HG02943 (cell line): ENCODE results near the gene MSANTD3.

ENCODE experiments used
- ATAC-seq: cut with Tn5 transposase; IDR thresholded peaks from one replicate; pipeline ENCODE4 v1.9.1; 2021; ENCODE audit warnings: mild to moderate bottlenecking, low read depth, moderate library complexity; ENCODE audit not compliant: unreplicated experiment

Gene MSANTD3

DNA sequence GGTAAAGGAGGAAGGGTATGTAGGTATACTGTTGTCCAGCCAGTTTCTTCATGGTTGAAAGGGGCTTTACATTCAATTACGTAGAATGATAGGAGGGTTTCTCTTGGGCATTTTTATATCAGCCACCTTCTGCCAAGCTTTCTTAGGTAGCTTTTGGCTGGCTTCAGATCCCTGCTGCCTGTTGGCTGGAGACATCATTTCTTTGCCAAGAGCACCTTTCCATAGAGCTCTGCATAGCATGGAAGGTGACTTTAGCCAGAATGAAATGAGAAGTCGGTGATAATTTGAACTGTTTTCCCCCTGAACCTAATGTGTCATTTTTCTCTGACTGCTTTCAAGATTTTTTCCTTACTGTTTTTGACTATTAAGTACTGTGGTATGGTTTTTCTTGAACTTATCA, 72.9 kb downstream of the MSANTD3 start:
- no peak for ATAC-seq
